Stimulated activated CD4-positive, alpha-beta T cell treated with anti-CD3 and anti-CD28 coated beads, Interleukin-4, amount 100 ng/mL, for 4 hours (primary cell): ENCODE results near the gene SERINC2.
"Not testable (repeated sequence)": the region's sequence is repeated elsewhere in the genome, so short reads cannot be mapped to it uniquely, and the experiment has no call there.

ENCODE experiments used
- DNase-seq, 2 experiments: peaks; one replicate each; pipeline ENCODE4 v3.0.0-alpha.2; 2020

The SERINC2 gene

DNA sequence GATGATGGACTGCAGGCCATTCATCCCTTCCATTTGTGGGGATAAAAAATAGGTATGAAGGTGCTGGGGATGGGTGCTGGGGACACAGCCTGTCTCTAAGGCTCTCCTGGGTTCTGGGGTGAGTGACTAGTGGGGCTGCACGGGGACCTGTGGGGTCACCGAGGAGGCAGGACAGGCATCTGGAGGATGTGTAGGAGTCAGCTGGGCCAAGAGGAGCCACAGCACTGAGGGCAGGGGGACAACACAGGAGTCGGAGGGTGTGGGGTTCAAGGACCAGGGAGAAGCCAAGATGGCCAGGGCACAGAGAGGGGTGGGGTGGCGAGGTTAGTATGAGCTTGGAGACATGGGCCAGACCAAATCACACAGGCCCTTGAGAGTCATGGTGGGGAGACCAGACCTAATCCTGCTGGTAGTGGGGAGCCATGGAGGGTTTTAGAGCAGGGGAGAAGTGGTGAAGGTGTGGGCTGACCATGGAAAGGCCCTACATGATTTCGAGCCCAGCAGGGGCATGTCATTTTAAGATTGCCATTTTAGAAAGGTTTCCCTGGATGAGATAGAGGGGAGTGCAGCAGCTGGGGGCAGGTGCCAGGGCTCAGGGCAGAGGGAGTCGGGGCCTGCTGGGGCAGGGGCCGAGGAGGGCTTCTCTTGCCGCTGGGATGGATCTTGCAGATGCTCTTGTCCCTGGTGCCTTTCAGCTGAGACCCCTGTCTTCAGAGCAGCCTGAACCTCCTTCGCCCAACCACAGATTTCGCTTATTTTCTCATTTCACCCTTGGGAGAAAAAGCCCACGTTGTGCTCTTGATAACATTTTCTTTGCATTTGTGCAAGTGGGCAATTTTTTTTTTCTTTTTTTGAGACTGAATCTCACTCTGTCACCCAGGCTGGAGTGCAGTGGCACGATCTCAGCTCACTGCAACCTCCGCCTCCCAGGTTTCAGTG, 22.7 kb downstream of the SERINC2 start:
- DNase-seq: no peak

- DNase-seq: no peak
Measured at GRCh38 chr1:31436596-31437432, 23.8 kb downstream of the SERINC2 start.

GRCh38 chr1:31437433-31438037, 24.5 kb downstream of the SERINC2 start:
- no peak for DNase-seq

GRCh38 chr1:31439276-31439675, 26.3 kb downstream of the SERINC2 start:
- no peak for DNase-seq

- no peak for DNase-seq
Measured at GRCh38 chr1:31441073-31441472, 28.1 kb downstream of the SERINC2 start.

DNA sequence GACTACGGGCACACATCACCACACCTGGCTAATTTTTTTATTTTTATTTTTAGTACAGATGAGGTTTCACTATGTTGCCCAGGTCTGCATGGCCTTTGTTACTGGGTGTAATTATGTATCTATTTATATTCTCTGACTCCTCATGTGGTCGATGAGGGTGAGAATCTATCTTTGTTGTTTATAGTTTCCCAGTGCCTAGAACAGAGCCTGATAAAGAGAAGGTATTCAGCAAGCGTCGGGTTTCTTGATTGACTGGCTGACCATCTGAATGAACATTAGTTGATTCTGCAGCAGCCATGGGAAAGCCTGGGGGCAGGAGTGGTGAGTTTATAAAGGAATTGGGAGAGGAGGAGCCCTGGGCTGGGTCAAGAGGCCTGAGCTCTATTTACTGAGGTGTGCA, 28.5 kb downstream of the SERINC2 start:
- no peak for DNase-seq

GRCh38 chr1:31441970-31442647, 29.1 kb downstream of the SERINC2 start:
- DNase-seq: no peak

GRCh38 chr1:31442648-31442994, 29.6 kb downstream of the SERINC2 start:
- no peak for DNase-seq

GRCh38 chr1:31443673-31444072, 30.7 kb downstream of the SERINC2 start:
- no peak for DNase-seq

DNA sequence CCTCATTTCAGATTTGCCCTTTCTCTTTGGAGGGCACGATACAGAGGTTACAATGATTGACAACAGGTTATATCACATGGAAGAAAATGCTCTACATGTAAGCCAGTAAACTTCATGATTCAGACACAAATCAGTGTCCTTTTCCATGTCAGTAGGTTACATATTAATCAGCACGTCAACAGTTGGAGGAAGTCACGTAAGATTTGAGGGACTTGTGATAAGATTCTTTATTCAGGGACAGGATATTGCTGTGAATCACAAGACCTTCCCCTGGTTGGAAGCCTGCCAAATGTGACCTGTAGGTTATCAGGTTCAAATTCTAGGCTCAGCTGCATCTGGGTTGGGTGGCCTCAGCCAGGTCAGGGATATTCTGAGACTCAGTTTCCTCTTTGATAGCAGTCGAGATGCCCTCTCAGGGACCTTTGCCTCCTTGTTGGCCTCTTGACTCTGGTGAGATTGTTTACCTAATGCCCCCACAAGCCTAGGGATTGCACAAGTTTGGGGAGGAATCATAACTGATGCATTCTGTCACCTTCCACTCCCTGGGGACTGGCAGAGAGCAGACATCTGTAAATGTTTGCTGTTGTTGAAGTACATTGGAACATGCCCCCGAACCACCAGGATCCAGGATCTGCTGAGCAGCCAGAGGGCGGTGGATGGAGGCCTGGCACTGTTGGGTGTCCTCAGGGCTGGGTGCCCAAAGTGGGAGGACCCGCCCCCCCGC, 31.9 kb downstream of the SERINC2 start:
- DNase-seq: no peak

- no peak for DNase-seq
Measured at GRCh38 chr1:31445951-31446350, 32.9 kb downstream of the SERINC2 start.

DNA sequence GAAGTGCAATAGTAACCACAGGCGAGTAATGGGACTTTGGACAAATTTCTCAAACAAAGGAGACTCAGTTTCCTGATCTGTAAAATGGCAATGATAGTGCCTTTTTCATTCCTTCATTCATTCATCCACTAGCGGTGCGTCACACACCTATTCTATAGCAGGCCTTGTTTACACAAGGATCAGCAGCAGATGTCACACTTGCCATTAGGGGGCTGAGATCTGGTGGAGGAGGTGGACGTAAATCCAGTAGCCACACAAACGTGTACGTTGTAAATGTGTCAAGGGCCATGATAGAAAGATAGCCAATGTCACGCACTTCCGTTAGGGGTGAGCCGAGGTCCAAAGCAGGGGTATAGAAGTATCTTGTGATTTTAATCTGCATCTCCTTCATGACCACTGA, 34.2 kb downstream of the SERINC2 start:
- no peak for DNase-seq

DNA sequence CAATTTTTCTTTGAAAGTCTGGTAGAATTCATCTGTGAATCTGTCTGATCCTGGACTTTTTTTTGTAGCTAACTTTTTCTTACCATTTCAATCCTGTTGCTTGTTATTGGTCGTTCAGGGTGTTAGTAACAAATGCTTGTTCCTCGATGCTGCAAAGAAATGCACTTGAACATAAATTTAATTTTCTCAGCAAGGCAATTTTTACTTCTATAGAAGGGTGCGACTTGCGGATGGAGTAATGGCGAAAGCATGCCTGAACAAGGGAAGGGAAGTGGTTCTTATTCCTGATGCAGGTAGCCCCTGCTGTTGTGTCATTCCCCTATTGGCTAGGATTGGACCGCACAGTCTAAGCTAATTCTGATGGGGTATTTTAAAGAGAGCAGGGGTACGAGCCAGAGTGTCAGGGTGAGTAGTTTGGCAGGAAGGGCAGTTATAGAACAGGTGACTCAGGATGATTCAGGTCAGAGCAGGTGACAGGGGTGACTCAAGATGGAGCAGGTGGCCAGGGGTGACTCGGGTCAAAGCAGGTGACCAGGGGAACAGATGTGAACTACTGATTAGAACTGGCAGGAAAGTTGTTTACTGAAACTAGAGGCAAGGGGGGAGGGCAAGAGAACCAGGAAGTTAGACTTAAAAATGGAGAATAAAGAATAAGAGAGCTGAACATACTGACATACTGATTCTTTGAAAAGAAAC, 40.5 kb downstream of the SERINC2 start:
- no peak for DNase-seq

- no peak for DNase-seq
Measured at GRCh38 chr1:31458287-31458896, 45.4 kb downstream of the SERINC2 start.

GRCh38 chr1:31460027-31460426, 47.0 kb downstream of the SERINC2 start:
- no peak for DNase-seq

DNA sequence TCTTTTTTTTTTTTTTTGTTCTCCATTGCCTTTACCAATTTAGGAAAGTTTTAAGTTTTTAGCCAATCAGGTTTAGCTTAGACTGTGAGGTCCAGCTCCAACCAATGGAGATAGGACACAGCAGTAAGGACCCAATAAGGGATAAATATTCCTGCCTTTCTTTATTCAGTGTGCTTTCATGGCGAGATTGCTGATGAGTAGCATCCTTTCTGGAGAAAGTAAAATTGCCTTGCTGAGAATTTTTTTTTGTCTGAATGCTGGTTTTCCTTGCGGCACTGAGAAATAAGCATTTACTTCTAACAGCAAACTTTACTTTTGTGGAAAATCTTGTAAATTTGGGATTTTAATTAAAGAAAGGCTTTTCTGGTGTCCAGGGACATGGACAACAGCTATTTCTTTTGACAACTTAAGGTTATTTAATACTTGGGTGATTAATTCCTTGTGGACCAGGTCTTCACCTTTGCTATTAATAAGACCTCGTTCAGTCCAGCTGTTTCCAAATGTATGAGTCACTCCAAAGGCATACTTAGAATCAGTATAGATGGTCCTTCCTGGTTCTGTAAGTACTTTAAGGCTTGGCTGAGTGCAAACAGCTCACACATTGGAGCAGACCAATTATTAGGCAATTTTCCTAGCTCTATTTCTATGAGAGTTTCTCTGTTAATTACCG, 54.1 kb downstream of the SERINC2 start:
- no peak for DNase-seq

DNA sequence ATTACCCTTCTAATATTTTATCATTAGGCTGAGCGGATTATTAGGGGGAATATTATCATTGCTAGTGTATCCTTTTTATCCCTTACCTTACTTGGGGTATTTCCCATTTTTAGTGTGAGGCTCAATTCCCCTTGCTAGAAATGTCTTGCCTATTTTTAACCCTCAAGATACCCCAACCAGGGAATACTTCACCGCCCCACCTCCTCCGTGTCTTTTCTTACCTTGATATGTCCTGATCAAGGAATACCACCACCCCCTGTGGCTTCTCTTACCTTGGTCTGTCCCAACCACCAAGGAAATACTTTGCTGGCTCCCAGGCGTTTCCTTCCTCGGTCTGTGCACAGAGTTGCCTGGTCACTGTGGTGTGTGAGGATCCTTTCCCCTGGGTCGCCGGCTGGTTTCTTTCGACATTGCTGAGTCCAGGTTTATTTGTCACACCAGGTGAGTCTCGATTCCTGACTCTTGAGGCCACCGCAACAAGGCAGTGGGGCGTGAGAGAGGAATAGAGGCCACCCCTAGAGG, 57.8 kb downstream of the SERINC2 start:
- DNase-seq: no peak

- DNase-seq: not testable (repeated sequence)
Measured at GRCh38 chr1:31471452-31472313, 58.7 kb downstream of the SERINC2 start.

GRCh38 chr1:31472314-31472651, 59.3 kb downstream of the SERINC2 start:
- DNase-seq: not testable (repeated sequence)
